HepG2 (cell line): ENCODE data around the gene ZNF331. TPM values are rescaled to one million over a fixed set of nuclear protein-coding genes. Genes with fewer than 3 reads are reported as not detected.

Experiments
- ELF3 ChIP-seq: IDR thresholded peaks from 2 replicates; pipeline ENCODE4 v1.6.1; 2016; ENCODE audit warnings: missing genetic modification reagents, missing compliant biosample characterization
- FOXA1 ChIP-seq, 2 experiments: fragments of 450-650 bp in 1 of 2; sonication (generic) in 1 of 2; formaldehyde crosslinking in 1 of 2; IDR thresholded peaks; 2 replicates each; pipeline versions ENCODE4 v1.4.0 to v1.6.1; 2016 to 2020; ENCODE audit warnings: missing genetic modification reagents in 1 of 2
- GPBP1L1 ChIP-seq: sonication (generic); formaldehyde crosslinking; IDR thresholded peaks from 2 replicates; pipeline ENCODE4 v1.5.0; 2020; ENCODE audit warnings: mild to moderate bottlenecking, missing genetic modification reagents
- HCFC1 ChIP-seq: fragments of 150-350 bp; IDR thresholded peaks from 2 replicates; pipeline ENCODE4 v1.6.1; 2014; ENCODE audit warnings: low read depth, low read length
- HNF1B ChIP-seq: sonication (generic); formaldehyde crosslinking; IDR thresholded peaks from 2 replicates; pipeline ENCODE4 v1.5.1; 2020; ENCODE audit warnings: mild to moderate bottlenecking, moderate library complexity, missing genetic modification reagents
- MED1 ChIP-seq: sonication (generic); formaldehyde crosslinking; IDR thresholded peaks from 2 replicates; pipeline ENCODE4 v1.4.0; 2020; ENCODE audit warnings: missing genetic modification reagents
- MTERF4 ChIP-seq: sonication (generic); formaldehyde crosslinking; IDR thresholded peaks from 2 replicates; pipeline ENCODE4 v1.8.0; 2023; ENCODE audit warnings: mild to moderate bottlenecking, missing genetic modification reagents
- PRDM15 ChIP-seq: sonication (generic); formaldehyde crosslinking; IDR thresholded peaks from 2 replicates; pipeline ENCODE4 v1.4.0; 2020; ENCODE audit warnings: missing genetic modification reagents
- SIN3B ChIP-seq: fragments of 150-350 bp; IDR thresholded peaks from 2 replicates; pipeline ENCODE4 v1.6.1; 2014; ENCODE audit warnings: low read length
- SOX13 ChIP-seq, 3 experiments: fragments of 450-650 bp in 1 of 3; sonication (generic) in 1 of 3; formaldehyde crosslinking in 1 of 3; IDR thresholded peaks in 2 of 3; conservative IDR thresholded peaks in 1 of 3; 2 replicates each; pipeline versions ENCODE4 v1.5.0 to v1.6.1; 2016 to 2020; ENCODE audit warnings: antibody characterized with exemption in 1 of 3, mild to moderate bottlenecking in 1 of 3, missing compliant biosample characterization in 1 of 3, missing genetic modification reagents in 1 of 3, moderate library complexity in 1 of 3
- ZNF160 ChIP-seq: sonication (generic); formaldehyde crosslinking; IDR thresholded peaks from 2 replicates; pipeline ENCODE4 v1.8.0; 2022; ENCODE audit warnings: mild to moderate bottlenecking, inconsistent platforms, missing genetic modification reagents
- ZNF350 ChIP-seq: sonication (generic); formaldehyde crosslinking; IDR thresholded peaks from 2 replicates; pipeline ENCODE4 v1.4.0; 2020; ENCODE audit warnings: mild to moderate bottlenecking, low read depth, missing genetic modification reagents, borderline replicate concordance
- polyA plus RNA-seq, 8 experiments: library from polyadenylated mRNA; depleted of rRNA in 3 of 8; stranded (reverse) in 7 of 8; unstranded in 1 of 8; fragments of >200 nt; fragmentation: Illumina TruSeq in 4 of 8; extraction: Trizol in 4 of 8; gene quantifications; 2 replicates each; pipeline versions ENCODE4 v1.2.1 to v1.2.3, GENCODE V29; 2011 to 2016; ENCODE audit warnings: low read depth in 4 of 8, missing spikeins in 1 of 8, mixed read lengths in 1 of 8; ENCODE audit not compliant: insufficient read depth in 1 of 8
- total RNA-seq, 5 experiments: library from RNA; depleted of rRNA; stranded (reverse); fragments of >200 nt; fragmentation: Illumina TruSeq; extraction: Trizol; gene quantifications; 2 replicates each; pipeline ENCODE4 v1.2.3, GENCODE V29; 2016; ENCODE audit warnings: low read depth in 1 of 5
- TF ChIP-seq, protein P1 (sequence below): sonication (generic); formaldehyde crosslinking; IDR thresholded peaks from 2 replicates; pipeline ENCODE4 v1.4.0; 2020; ENCODE audit warnings: low read depth, mild to moderate bottlenecking, missing genetic modification reagents
- TF ChIP-seq, protein P2 (sequence below): sonication (generic); formaldehyde crosslinking; IDR thresholded peaks from 2 replicates; pipeline ENCODE4 v1.8.1; 2022; ENCODE audit warnings: mild to moderate bottlenecking, missing genetic modification reagents
- TF ChIP-seq, protein P3 (sequence below): sonication (generic); formaldehyde crosslinking; IDR thresholded peaks from 2 replicates; pipeline ENCODE4 v1.8.0; 2022; ENCODE audit warnings: mild to moderate bottlenecking, missing genetic modification reagents, moderate library complexity

The ZNF331 gene
- total and polyA plus RNA-seq, 2 of the 13 experiments (the other 11 are each of a cell fraction or from before 2014, with no cell fraction given): 8.2 to 13.3 TPM

GRCh38 chr19:53520547-53521372 is 17.2 kb upstream of the ZNF331 start (continued):
- TF ChIP-seq, protein P1, sequence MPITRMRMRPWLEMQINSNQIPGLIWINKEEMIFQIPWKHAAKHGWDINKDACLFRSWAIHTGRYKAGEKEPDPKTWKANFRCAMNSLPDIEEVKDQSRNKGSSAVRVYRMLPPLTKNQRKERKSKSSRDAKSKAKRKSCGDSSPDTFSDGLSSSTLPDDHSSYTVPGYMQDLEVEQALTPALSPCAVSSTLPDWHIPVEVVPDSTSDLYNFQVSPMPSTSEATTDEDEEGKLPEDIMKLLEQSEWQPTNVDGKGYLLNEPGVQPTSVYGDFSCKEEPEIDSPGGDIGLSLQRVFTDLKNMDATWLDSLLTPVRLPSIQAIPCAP (CRISPR knock-in tag): no peak
- TF ChIP-seq HNF1B: 0 out of 2 replicates have a peak, but pooled peaks have one; percentile 26
- no peak for TF ChIP-seq FOXA1 (IDR thresholded peaks at IDR 0.05)
- TF ChIP-seq FOXA1 (CRISPR knock-in tag; IDR thresholded peaks at IDR 0.05): no peak
- no peak for TF ChIP-seq MTERF4 (CRISPR knock-in tag)
- no peak for TF ChIP-seq ZNF350 (CRISPR knock-in tag)
- TF ChIP-seq ZNF160 (CRISPR knock-in tag): no peak; the same call in 1 of the 2 replicates
- peak; percentile 43; the same call in 1 of the 2 replicates for TF ChIP-seq ELF3 (CRISPR knock-in tag)
- peak; percentile 82 for TF ChIP-seq HCFC1
- 0 out of 2 replicates have a peak, but pooled peaks have one; percentile 9 for TF ChIP-seq MED1 (CRISPR knock-in tag)
- TF ChIP-seq, protein P2, sequence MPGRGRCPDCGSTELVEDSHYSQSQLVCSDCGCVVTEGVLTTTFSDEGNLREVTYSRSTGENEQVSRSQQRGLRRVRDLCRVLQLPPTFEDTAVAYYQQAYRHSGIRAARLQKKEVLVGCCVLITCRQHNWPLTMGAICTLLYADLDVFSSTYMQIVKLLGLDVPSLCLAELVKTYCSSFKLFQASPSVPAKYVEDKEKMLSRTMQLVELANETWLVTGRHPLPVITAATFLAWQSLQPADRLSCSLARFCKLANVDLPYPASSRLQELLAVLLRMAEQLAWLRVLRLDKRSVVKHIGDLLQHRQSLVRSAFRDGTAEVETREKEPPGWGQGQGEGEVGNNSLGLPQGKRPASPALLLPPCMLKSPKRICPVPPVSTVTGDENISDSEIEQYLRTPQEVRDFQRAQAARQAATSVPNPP: 0 out of 2 replicates have a peak, but pooled peaks have one; percentile 39
- no peak for TF ChIP-seq SOX13 (IDR thresholded peaks at IDR 0.05)
- TF ChIP-seq SOX13 (CRISPR knock-in tag; conservative IDR thresholded peaks at IDR 0.05 in 1 of 2, IDR thresholded peaks at IDR 0.05 in 1 of 2): no peak
- TF ChIP-seq PRDM15 (CRISPR knock-in tag): no peak
- TF ChIP-seq, protein P3, sequence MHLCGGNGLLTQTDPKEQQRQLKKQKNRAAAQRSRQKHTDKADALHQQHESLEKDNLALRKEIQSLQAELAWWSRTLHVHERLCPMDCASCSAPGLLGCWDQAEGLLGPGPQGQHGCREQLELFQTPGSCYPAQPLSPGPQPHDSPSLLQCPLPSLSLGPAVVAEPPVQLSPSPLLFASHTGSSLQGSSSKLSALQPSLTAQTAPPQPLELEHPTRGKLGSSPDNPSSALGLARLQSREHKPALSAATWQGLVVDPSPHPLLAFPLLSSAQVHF (CRISPR knock-in tag): no peak
- TF ChIP-seq SIN3B: peak; percentile 93
- TF ChIP-seq GPBP1L1 (CRISPR knock-in tag): no peak
